Ishikawa (cell line): ENCODE results near the gene ROR1.

Source experiments
- CEBPB ChIP-seq: IDR thresholded peaks from 2 replicates; pipeline ENCODE4 v1.6.1; 2012
- CREB1 ChIP-seq: IDR thresholded peaks from 2 replicates; pipeline ENCODE4 v1.6.1; 2012; ENCODE audit warnings: low read depth
- EGR1 ChIP-seq: IDR thresholded peaks from 2 replicates; pipeline ENCODE4 v1.6.1; 2012
- EP300 ChIP-seq: IDR thresholded peaks from 2 replicates; pipeline ENCODE4 v1.6.1; 2012; ENCODE audit warnings: borderline replicate concordance
- FOXM1 ChIP-seq: IDR thresholded peaks from 2 replicates; pipeline ENCODE4 v1.6.1; 2012; ENCODE audit warnings: low read depth, borderline replicate concordance
- NFIC ChIP-seq: IDR thresholded peaks from 2 replicates; pipeline ENCODE4 v1.6.1; 2012
- RAD21 ChIP-seq: IDR thresholded peaks from 2 replicates; pipeline ENCODE4 v1.6.1; 2012; ENCODE audit warnings: low read depth
- TAF1 ChIP-seq: IDR thresholded peaks from 2 replicates; pipeline ENCODE4 v1.6.1; 2012; ENCODE audit warnings: low read depth, mild to moderate bottlenecking
- TCF12 ChIP-seq: IDR thresholded peaks from 2 replicates; pipeline ENCODE4 v1.6.1; 2012; ENCODE audit warnings: low read depth
- TEAD4 ChIP-seq: IDR thresholded peaks from 2 replicates; pipeline ENCODE4 v1.6.1; 2012
- YY1 ChIP-seq: IDR thresholded peaks from 2 replicates; pipeline ENCODE4 v1.6.1; 2012; ENCODE audit warnings: low read depth
- ZBTB7A ChIP-seq: IDR thresholded peaks from 2 replicates; pipeline ENCODE4 v1.6.1; 2012; ENCODE audit warnings: low read depth
- TF ChIP-seq, protein P1 (sequence below): IDR thresholded peaks from 2 replicates; pipeline ENCODE4 v1.6.1; 2012
- TF ChIP-seq, protein P2 (sequence below): IDR thresholded peaks from 2 replicates; pipeline ENCODE4 v1.6.1; 2012
- TF ChIP-seq, protein P3 (sequence below): IDR thresholded peaks from 2 replicates; pipeline ENCODE4 v1.6.1; 2012; ENCODE audit warnings: low read depth, mild to moderate bottlenecking

Gene ROR1

DNA sequence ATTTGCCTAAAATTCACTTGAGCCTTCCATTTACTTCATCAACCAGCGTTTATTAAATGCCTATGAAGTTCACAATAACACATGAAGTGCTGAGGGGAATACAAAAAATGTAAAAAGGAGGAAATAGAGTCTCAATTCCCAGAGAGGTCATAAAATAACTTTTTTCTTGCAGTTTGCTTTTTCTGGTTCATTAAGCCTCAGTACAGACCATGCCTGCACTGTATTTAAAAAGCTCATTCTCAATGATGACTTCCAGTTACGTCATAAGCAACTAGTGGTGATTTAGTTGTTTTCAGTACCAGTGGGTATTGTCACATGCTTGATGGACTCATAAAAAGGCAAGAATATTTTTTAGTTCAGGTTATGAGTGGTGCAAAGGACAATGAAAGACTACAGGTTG lies 269.5 kb downstream of the ROR1 start:
- TF ChIP-seq CEBPB: no peak
- TF ChIP-seq NFIC: no peak
- no peak for TF ChIP-seq FOXM1
- no peak for TF ChIP-seq ZBTB7A
- TF ChIP-seq EP300: no peak
- no peak for TF ChIP-seq EGR1
- TF ChIP-seq TAF1: no peak
- no peak for TF ChIP-seq YY1
- no peak for TF ChIP-seq TCF12
- TF ChIP-seq, protein P1, sequence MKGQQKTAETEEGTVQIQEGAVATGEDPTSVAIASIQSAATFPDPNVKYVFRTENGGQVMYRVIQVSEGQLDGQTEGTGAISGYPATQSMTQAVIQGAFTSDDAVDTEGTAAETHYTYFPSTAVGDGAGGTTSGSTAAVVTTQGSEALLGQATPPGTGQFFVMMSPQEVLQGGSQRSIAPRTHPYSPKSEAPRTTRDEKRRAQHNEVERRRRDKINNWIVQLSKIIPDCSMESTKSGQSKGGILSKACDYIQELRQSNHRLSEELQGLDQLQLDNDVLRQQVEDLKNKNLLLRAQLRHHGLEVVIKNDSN: no peak

DNA sequence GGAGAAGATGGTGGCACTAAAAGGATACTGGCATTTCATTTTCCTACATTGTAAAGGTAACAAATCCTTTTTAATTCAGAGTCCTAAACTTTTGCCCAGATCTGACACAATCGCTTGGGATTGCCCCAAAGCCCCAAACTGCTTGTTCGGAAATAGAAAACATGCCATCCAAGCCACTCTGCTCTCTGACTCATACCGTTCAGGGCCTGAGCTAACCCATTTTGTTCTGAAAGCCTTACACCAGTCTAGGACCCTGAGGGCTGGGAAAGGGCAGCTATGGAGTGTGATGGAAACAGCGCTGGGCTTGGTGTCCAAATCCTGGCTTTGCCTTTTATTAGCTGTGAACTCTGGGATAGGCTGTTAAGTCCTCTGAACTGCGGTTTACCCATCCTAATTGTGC lies 270.2 kb downstream of the ROR1 start:
- TF ChIP-seq TEAD4 (no peak), EGR1 (no peak), TCF12 (no peak), CEBPB (no peak), CREB1 (no peak)
- TF ChIP-seq, protein P2, sequence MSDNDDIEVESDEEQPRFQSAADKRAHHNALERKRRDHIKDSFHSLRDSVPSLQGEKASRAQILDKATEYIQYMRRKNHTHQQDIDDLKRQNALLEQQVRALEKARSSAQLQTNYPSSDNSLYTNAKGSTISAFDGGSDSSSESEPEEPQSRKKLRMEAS: no peak

DNA sequence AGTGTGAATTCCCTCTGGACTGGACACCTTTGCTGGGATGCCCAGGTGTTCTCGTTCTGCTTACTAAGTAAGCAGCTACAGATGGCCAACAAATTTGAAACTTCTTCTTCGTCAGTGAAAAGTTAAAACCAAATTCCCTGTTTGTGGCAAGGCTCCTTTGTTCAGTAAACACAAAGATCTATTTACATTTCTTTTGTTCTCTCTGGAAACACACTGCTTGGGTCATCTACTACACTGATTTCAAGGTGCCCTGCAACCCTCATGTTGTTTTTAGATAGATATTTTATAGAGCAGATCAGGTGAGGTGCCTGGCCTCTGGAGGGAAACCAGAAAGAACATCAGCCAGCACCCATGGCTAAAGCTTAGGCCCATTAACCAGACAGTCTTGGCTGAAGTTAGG lies 272.4 kb downstream of the ROR1 start:
- TF ChIP-seq CEBPB (no peak), CREB1 (no peak)

DNA sequence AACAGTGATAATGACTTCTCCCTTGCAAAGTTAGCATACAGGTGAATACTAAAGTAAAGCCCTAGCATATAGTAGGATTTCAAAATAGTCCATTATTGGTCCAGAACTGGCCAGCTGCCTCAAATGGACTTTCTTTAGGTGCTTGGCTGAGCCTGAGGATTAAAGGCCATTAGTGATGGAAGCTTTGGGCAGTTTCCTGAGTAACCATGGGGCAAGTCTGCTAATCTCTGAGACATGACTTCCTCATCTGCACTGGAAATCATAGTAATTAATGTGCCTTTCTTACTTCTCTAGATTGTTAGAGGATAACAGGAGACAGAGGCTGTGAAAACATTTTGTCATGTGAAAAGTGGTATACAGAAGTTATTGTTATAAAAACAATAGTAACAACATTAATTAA lies 273.1 kb downstream of the ROR1 start:
- TF ChIP-seq EP300 (no peak), FOXM1 (no peak), RAD21 (no peak), CREB1 (no peak), EGR1 (no peak), TEAD4 (no peak), TCF12 (no peak), TAF1 (no peak)
- TF ChIP-seq, protein P3, sequence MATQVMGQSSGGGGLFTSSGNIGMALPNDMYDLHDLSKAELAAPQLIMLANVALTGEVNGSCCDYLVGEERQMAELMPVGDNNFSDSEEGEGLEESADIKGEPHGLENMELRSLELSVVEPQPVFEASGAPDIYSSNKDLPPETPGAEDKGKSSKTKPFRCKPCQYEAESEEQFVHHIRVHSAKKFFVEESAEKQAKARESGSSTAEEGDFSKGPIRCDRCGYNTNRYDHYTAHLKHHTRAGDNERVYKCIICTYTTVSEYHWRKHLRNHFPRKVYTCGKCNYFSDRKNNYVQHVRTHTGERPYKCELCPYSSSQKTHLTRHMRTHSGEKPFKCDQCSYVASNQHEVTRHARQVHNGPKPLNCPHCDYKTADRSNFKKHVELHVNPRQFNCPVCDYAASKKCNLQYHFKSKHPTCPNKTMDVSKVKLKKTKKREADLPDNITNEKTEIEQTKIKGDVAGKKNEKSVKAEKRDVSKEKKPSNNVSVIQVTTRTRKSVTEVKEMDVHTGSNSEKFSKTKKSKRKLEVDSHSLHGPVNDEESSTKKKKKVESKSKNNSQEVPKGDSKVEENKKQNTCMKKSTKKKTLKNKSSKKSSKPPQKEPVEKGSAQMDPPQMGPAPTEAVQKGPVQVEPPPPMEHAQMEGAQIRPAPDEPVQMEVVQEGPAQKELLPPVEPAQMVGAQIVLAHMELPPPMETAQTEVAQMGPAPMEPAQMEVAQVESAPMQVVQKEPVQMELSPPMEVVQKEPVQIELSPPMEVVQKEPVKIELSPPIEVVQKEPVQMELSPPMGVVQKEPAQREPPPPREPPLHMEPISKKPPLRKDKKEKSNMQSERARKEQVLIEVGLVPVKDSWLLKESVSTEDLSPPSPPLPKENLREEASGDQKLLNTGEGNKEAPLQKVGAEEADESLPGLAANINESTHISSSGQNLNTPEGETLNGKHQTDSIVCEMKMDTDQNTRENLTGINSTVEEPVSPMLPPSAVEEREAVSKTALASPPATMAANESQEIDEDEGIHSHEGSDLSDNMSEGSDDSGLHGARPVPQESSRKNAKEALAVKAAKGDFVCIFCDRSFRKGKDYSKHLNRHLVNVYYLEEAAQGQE: no peak
- TF ChIP-seq, protein P2: no peak

DNA sequence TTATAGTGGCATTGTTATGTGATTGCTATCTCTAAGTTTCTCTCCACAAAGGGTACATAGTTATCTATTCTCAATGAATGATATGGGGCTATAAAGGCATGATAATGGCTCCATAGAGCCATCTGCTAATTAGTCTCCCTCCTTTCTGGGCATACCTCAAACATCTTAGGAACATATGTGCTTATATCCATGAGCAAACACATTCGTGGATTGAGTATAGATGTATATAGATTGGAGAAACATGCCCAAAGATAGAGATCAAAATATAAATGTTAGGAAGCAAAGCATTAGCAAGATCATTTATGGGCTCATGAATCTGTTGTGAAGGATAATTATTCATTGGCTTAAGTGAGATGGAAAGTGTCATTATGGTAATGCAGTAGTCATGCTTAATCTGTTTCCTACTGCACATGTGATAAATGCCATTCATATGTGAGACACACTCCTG lies 273.8 kb downstream of the ROR1 start:
- TF ChIP-seq RAD21 (no peak), NFIC (no peak), TEAD4 (no peak), TCF12 (no peak), CREB1 (no peak)
- TF ChIP-seq, protein P1: no peak

DNA sequence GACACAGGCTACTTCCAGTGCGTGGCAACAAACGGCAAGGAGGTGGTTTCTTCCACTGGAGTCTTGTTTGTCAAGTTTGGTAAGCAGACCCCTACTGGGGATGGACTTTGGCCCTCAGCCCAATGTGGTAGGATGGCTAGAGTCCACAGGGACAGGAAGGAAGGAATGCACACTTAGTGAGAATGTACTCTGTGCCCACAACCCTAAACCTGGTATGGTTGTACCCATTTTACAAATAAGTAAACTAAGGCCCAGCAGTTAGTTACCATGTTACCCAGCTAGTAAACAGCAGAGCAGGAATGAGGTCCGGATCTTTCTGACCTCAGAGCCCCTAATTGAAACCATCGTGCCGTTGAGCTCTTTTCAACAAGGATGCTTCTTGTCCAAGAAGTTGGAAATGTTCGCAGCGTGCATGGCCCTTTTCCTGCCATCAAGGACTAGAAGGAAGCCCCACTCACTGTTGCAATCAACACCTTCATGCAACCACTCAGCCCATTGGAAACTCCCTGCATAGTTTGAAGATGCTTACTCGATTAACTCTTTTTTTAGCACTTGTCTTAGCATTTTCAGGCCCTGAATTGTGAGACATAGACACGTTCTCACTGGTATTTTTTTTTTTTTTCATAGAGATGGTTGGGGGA lies 276.2 kb downstream of the ROR1 start:
- TF ChIP-seq RAD21 (no peak), ZBTB7A (no peak), CEBPB (no peak), TAF1 (no peak), FOXM1 (no peak), TEAD4 (no peak)
- TF ChIP-seq, protein P2: no peak

DNA sequence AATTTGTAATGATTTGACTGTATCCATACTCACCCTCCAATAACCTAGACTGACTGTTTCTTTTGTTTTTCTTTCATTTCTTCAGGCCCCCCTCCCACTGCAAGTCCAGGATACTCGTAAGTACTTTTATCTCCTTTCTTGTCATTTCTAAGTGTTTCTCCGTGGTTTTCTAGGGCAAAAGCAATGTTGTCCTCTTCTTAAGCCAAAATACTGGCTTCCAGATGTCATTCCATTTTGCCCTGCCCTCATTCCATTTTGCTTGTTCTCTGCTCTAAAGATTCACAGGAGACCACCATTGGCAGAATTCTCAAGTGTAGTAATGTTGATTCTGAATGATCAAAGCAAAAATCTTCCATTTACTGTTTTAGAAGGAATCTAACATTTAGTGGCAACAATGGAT lies 276.8 kb downstream of the ROR1 start:
- no peak for TF ChIP-seq FOXM1
- TF ChIP-seq RAD21: no peak
- TF ChIP-seq ZBTB7A: no peak
- TF ChIP-seq YY1: no peak
- TF ChIP-seq CEBPB: no peak
- TF ChIP-seq, protein P3: no peak
- no peak for TF ChIP-seq EP300
- no peak for TF ChIP-seq EGR1
- TF ChIP-seq TEAD4: no peak
- TF ChIP-seq, protein P1: no peak
- no peak for TF ChIP-seq NFIC
- TF ChIP-seq TCF12: no peak
- no peak for TF ChIP-seq TAF1
- no peak for TF ChIP-seq CREB1
- TF ChIP-seq, protein P2: no peak
